MCF 10A (cell line): ENCODE data around the gene PRADC1. TPM values are rescaled to one million over a fixed set of nuclear protein-coding genes. Genes with fewer than 3 reads are reported as not detected.
A peak's percentile ranks its signal among the peaks of the same experiment; 100 is the strongest.

Source experiments
- BruUV-seq: library from RNA; stranded (reverse); fragments of 400-500 nt; replicated peaks from 2 replicates; lab custom pipeline; 2021; lab: Mats Ljungman, UMichigan
- CTCF ChIA-PET: fragments of 300-600 bp; sonication (Branson Sonifier 250); formaldehyde crosslinking; extraction: SDS; loops from one replicate; lab custom pipeline; 2021; ENCODE audit warnings: antibody characterized with exemption, inconsistent platforms; lab: Yijun Ruan, JAX
- POLR2A ChIA-PET: fragments of 300-600, 350-650 bp; sonication (Branson Sonifier 250); formaldehyde crosslinking; extraction: SDS; loops from one replicate; lab custom pipeline; 2020; ENCODE audit warnings: antibody characterized with exemption, inconsistent platforms; lab: Yijun Ruan, JAX
- DNase-seq: peaks from one replicate; pipeline ENCODE4 v3.0.0-alpha.2; 2018; ENCODE audit not compliant: unreplicated experiment
- H3K27ac Mint-ChIP-seq: one replicate; pipeline ENCODE4 v1.8.0; 2022; ENCODE audit warnings: mild to moderate bottlenecking, low read depth, mixed read lengths; ENCODE audit not compliant: unreplicated experiment
- H3K27me3 Mint-ChIP-seq: one replicate; pipeline ENCODE4 v1.8.0; 2022; ENCODE audit warnings: mixed read lengths; ENCODE audit not compliant: insufficient read depth, unreplicated experiment
- H3K36me3 Mint-ChIP-seq: one replicate; pipeline ENCODE4 v1.8.0; 2022; ENCODE audit warnings: mild to moderate bottlenecking, moderate library complexity, mixed read lengths; ENCODE audit not compliant: insufficient read depth, unreplicated experiment
- H3K4me1 Mint-ChIP-seq: one replicate; pipeline ENCODE4 v1.8.0; 2022; ENCODE audit warnings: mixed read lengths; ENCODE audit not compliant: insufficient read depth, unreplicated experiment
- H3K4me3 Mint-ChIP-seq: one replicate; pipeline ENCODE4 v1.8.0; 2022; ENCODE audit warnings: mild to moderate bottlenecking, moderate library complexity, mixed read lengths; ENCODE audit not compliant: unreplicated experiment
- H3K9me3 Mint-ChIP-seq: one replicate; pipeline ENCODE4 v1.8.0; 2022; ENCODE audit warnings: mixed read lengths; ENCODE audit not compliant: unreplicated experiment
- intact Hi-C: fragments of 100-400 bp; cut with micrococcal nuclease; formaldehyde crosslinking; loops from 2 replicates; pipeline ENCODE4 v1.14.1; 2022
- total RNA-seq: library from RNA; stranded (reverse); gene quantifications from 2 replicates; pipeline ENCODE4 v1.2.3, GENCODE V29; 2022
- TF ChIP-seq, protein P1 (sequence below): fragments of 200-600 bp; IDR thresholded peaks from one replicate; pipeline ENCODE4 v1.8.0; 2022; ENCODE audit warnings: antibody characterized with exemption, mild to moderate bottlenecking; ENCODE audit not compliant: unreplicated experiment

Gene PRADC1
- total RNA-seq, 1 experiment from 2014 or later = 13.5 TPM

DNA sequence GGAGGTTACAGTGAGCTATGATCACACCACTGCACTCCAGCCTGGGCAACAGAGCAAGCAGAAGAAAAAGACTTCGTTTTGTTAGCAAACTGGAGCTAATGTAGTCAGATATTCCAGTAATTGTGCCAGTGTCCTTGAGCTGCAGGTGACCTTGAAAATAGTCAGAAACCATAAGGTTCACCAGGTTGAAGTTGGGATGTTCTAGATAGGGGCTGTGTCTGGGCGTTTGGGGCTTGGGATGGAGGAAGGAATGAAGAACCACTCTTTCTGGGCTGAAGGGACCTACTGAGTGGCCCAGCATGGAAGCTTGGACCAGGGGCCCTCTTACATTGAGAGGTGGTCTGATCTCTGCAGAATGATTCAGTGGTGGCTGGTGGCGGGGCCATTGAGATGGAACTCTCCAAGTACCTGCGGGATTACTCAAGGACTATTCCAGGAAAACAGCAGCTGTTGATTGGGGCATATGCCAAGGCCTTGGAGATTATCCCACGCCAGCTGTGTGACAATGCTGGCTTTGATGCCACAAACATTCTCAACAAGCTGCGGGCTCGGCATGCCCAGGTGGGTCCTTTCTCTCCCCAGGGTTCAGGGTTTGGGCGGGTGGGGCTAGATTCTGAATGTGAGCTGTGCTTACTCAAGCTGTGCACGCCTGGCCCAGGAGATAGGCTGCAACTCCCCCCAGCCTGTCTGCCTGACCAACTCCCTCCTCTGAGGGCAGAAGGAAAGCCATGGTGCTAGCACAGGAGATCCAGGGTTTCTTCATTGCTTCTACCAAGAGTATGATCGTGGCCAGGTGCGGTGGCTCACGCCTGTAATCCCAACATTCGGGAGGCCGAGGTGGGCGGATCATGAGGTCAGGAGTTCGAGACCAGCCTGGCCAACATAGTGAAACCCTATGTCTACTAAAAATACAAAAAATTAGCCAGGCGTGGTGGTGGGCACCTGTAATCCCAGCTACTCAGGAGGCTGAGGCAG, 18.1 kb upstream of the PRADC1 start:
- TF ChIP-seq, protein P1, sequence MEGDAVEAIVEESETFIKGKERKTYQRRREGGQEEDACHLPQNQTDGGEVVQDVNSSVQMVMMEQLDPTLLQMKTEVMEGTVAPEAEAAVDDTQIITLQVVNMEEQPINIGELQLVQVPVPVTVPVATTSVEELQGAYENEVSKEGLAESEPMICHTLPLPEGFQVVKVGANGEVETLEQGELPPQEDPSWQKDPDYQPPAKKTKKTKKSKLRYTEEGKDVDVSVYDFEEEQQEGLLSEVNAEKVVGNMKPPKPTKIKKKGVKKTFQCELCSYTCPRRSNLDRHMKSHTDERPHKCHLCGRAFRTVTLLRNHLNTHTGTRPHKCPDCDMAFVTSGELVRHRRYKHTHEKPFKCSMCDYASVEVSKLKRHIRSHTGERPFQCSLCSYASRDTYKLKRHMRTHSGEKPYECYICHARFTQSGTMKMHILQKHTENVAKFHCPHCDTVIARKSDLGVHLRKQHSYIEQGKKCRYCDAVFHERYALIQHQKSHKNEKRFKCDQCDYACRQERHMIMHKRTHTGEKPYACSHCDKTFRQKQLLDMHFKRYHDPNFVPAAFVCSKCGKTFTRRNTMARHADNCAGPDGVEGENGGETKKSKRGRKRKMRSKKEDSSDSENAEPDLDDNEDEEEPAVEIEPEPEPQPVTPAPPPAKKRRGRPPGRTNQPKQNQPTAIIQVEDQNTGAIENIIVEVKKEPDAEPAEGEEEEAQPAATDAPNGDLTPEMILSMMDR = no peak
- H3K36me3 Mint-ChIP-seq = peaks cover 78% of the 10 kb centered on the region
- ChIA-PET POLR2A (interaction anchor here (1.2 to 2.9 kb wide), 2 partner anchors 10 to 17 kb away, joined by 3 to 8 read pairs; partner anchors contain the start of genes CCT7 and PRADC1), CTCF (interaction anchor here (0.6 to 1.7 kb wide), 4 partner anchors 9 to 167 kb away, joined by 3 to 7 read pairs (median 4); no protein-coding TSS in a partner anchor)
- no peaks in the 10 kb centered on the region for H3K27me3 Mint-ChIP-seq
- peaks cover 9% of the 10 kb centered on the region for H3K4me1 Mint-ChIP-seq
- DNase-seq = no peak
- no peak overlapping the region for H3K27ac Mint-ChIP-seq
- intact Hi-C loops = no loop called here
- H3K9me3 Mint-ChIP-seq = no peaks in the 10 kb centered on the region
- no TSS peak for BruUV-seq
- H3K4me3 Mint-ChIP-seq = no peak overlapping the region

DNA sequence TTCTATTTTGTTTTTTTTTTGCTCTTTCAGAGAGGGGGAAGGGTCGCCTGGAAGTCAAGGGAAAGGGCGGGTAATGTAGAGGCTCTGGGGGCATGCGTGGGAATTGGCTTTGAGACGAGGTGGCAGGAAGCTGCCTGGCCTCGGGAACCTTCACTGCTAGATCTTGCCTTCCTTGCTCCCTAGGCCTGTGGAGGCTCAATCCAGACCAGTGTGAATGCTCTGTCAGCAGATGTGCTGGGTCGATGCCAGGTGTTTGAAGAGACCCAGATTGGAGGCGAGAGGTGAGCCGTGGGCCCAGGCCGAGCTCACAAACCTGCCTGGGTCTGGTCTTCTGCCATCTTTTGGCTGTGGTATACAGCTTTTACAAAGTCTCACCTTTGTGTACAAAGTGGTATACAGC, 16.6 kb upstream of the PRADC1 start:
- intact Hi-C loops = no loop called here
- Mint-ChIP-seq H3K4me3 (no peak overlapping the region), H3K36me3 (peaks cover 91% of the 10 kb centered on the region), H3K27me3 (no peaks in the 10 kb centered on the region), H3K4me1 (peaks cover 12% of the 10 kb centered on the region), H3K9me3 (no peaks in the 10 kb centered on the region), H3K27ac (no peak overlapping the region)
- TF ChIP-seq, protein P1 = no peak
- ChIA-PET POLR2A (interaction anchor here (0.6 to 2.9 kb wide), 3 partner anchors 16 to 426 kb away, joined by 3 to 8 read pairs (median 3); partner anchors contain the start of genes CCT7 and PRADC1), CTCF (interaction anchor here (0.6 to 1.7 kb wide), 4 partner anchors 10 to 41 kb away, joined by 4 to 7 read pairs (median 5); no protein-coding TSS in a partner anchor)
- DNase-seq = no peak
- BruUV-seq = no TSS peak

DNA sequence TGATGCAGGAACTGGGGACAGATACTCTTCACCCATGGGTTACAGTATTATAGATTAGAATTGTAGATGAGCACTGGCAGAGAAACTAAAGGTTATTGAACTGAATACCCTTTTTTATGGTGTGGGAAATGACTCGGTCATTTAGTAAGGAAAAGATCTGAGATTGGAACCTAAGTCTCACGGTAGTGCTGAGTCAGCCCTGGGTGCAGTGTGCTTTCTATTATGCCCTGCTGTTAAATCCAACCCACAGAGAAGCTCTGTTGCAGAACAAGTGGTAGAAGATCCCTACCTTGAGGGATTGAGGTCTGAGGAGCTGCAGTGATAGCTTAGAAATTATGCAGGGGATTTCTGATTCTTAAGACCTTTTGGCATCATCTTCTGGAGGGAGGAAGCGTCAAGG, 13.8 kb upstream of the PRADC1 start:
- peak overlapping the region; percentile 34 for H3K27ac Mint-ChIP-seq
- TF ChIP-seq, protein P1 = no peak
- H3K4me1 Mint-ChIP-seq = peaks cover 24% of the 10 kb centered on the region
- peaks cover 91% of the 10 kb centered on the region for H3K36me3 Mint-ChIP-seq
- H3K4me3 Mint-ChIP-seq = no peak overlapping the region
- ChIA-PET POLR2A (interaction anchor here (1.1 to 1.5 kb wide), 2 partner anchors 8 to 11 kb away, joined by 4 read pairs; no protein-coding TSS in a partner anchor), CTCF (interaction anchor here (1.1 to 1.8 kb wide), 2 partner anchors 34 to 43 kb away, joined by 7 to 9 read pairs; no protein-coding TSS in a partner anchor)
- no peaks in the 10 kb centered on the region for H3K27me3 Mint-ChIP-seq
- no peaks in the 10 kb centered on the region for H3K9me3 Mint-ChIP-seq
- intact Hi-C loops = no loop called here
- no peak for DNase-seq
- BruUV-seq = no TSS peak

DNA sequence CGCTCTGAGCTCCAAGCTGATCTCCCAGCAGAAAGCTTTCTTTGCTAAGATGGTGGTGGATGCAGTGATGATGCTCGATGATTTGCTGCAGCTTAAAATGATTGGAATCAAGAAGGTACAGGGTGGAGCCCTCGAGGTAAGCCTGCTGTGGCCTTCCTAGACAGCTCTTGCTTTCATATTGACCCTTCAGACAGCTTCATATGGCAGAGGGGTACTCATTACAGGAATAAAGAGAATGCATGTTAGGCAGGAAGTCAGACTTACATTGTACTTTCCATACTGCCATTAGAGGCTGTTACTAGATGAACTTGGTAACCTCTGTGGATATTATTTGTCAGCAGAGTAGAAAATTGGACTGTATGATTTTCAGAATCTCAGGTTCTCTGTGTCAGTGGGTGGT, 11.5 kb upstream of the PRADC1 start:
- intact Hi-C loops = no loop called here
- POLR2A ChIA-PET = interaction anchor here (1.0 to 3.7 kb wide), 4 partner anchors 10 to 45 kb away, joined by 3 to 41 read pairs (median 6); partner anchors contain the start of genes CCT7 and PRADC1
- BruUV-seq = no TSS peak

More for the DNA sequence above, 11.5 kb upstream of the PRADC1 start:
- Mint-ChIP-seq H3K4me1 (peaks cover 24% of the 10 kb centered on the region), H3K27ac (peak overlapping the region; percentile 61), H3K9me3 (no peaks in the 10 kb centered on the region), H3K27me3 (no peaks in the 10 kb centered on the region), H3K4me3 (peak overlapping the region; percentile 9), H3K36me3 (peaks cover 84% of the 10 kb centered on the region)
- no peak for DNase-seq
- TF ChIP-seq, protein P1 = no peak
- CTCF ChIA-PET = interaction anchor here (0.6 to 1.3 kb wide), 6 partner anchors 8 to 154 kb away, joined by 3 to 8 read pairs (median 3); partner anchors contain the start of gene PRADC1
